Breast epithelium (tissue), 3 donors: ENCODE measurements around the gene RAMP2.

Experiments
- CTCF ChIP-seq, 3 donors: fragments of 450-650 bp; IDR thresholded peaks; one replicate each; pipeline ENCODE4 v1.5.1; 2016 to 2017; ENCODE audit warnings: antibody characterized with exemption in 3 of 3, mild to moderate bottlenecking in 3 of 3, moderate library complexity in 3 of 3
- POLR2A ChIP-seq: fragments of 450-650 bp; IDR thresholded peaks from one replicate; pipeline ENCODE4 v1.6.1; 2016; ENCODE audit warnings: antibody characterized with exemption, mild to moderate bottlenecking, moderate library complexity

GRCh38 chr17:42791948-42792347, 30.9 kb downstream of the RAMP2 start:
- no peak for TF ChIP-seq CTCF (IDR thresholded peaks at IDR 0.05)
- no peak for TF ChIP-seq POLR2A
